Measurements from ENCODE around the gene TPD52L1.

TPD52L1 gene

GRCh38 chr6:125153391-125154117, at the start of gene TPD52L1:
Gene TPD52L1 (plus strand): TSS chr6:125153773. CDS start chr6:125153952, 179 bp downstream.
- H3K4me3 ChIP-seq (ENCODE audit: low read depth in 1 of 2, low read length in 2 of 2): peak within 1 kb of the TSS; percentile 80 to 87
- H3K4me1 ChIP-seq (ENCODE audit: control insufficient read depth in 1 of 2, insufficient read depth in 2 of 2, low read length in 2 of 2): peaks cover 0 to 3% of the 10 kb centered on the region in 2 donors
- peak within 1 kb of the TSS; percentile 24 for H3K27ac ChIP-seq (ENCODE audit: low read depth, low read length)

GRCh38 chr6:125104425-125104824, 49.1 kb upstream of the TPD52L1 start:
- Histone ChIP-seq H3K36me3 (ENCODE audit: control insufficient read depth in 1 of 2, insufficient read depth in 2 of 2, low read length in 2 of 2) (no peaks in the 10 kb centered on the region), H3K27ac (ENCODE audit: low read depth, low read length) (no peak overlapping the region), H3K4me3 (ENCODE audit: low read depth in 1 of 2, low read length in 2 of 2) (no peak overlapping the region), H3K27me3 (ENCODE audit: control insufficient read depth in 1 of 2, insufficient read depth in 2 of 2, low read length in 2 of 2) (no peaks in the 10 kb centered on the region), H3K4me1 (ENCODE audit: control insufficient read depth in 1 of 2, insufficient read depth in 2 of 2, low read length in 2 of 2) (peaks cover 0 to 6% of the 10 kb centered on the region in 2 donors), H3K9me3 (ENCODE audit: control insufficient read depth in 1 of 2, low read length in 2 of 2) (peaks cover 0 to 2% of the 10 kb centered on the region in 2 donors), H3K9ac (ENCODE audit: low read depth in 1 of 2, low read length in 2 of 2) (no peak overlapping the region)

More at GRCh38 chr6:125153391-125154117, at the start of gene TPD52L1:
- no peaks in the 10 kb centered on the region for H3K36me3 ChIP-seq (ENCODE audit: control insufficient read depth in 1 of 2, insufficient read depth in 2 of 2, low read length in 2 of 2)
- peaks cover 0 to 3% of the 10 kb centered on the region in 2 donors for H3K27me3 ChIP-seq (ENCODE audit: control insufficient read depth in 1 of 2, insufficient read depth in 2 of 2, low read length in 2 of 2)
- no peaks in the 10 kb centered on the region for H3K9me3 ChIP-seq (ENCODE audit: control insufficient read depth in 1 of 2, low read length in 2 of 2)
- H3K9ac ChIP-seq (ENCODE audit: low read depth in 1 of 2, low read length in 2 of 2): peak within 1 kb of the TSS; percentile 69 to 77

DNA sequence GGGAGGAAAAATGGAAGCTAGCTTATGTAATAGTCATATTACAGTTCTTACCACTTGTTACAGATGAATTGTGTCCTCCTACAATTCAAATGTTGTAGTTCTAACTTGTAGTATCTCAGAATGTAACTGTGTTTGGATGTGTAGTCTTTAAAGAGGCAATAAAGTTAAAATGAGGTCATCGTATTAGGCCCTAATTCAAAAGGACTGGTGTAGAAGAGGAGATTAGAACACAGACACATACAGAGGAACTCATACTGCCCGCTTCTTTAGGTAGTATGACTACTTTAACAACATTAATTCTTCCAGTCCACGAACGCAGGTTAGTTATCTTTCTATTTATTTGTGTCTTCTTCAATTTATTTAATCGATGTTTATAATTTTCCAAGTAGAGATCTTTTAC, 46.5 kb upstream of the TPD52L1 start:
- Histone ChIP-seq H3K4me1 (ENCODE audit: control insufficient read depth in 1 of 2, insufficient read depth in 2 of 2, low read length in 2 of 2) (no peaks in the 10 kb centered on the region), H3K27ac (ENCODE audit: low read depth, low read length) (no peak overlapping the region), H3K27me3 (ENCODE audit: control insufficient read depth in 1 of 2, insufficient read depth in 2 of 2, low read length in 2 of 2) (no peaks in the 10 kb centered on the region), H3K36me3 (ENCODE audit: control insufficient read depth in 1 of 2, insufficient read depth in 2 of 2, low read length in 2 of 2) (no peaks in the 10 kb centered on the region), H3K4me3 (ENCODE audit: low read depth in 1 of 2, low read length in 2 of 2) (no peak overlapping the region), H3K9ac (ENCODE audit: low read depth in 1 of 2, low read length in 2 of 2) (no peak overlapping the region), H3K9me3 (ENCODE audit: control insufficient read depth in 1 of 2, low read length in 2 of 2) (peaks cover 11 to 23% of the 10 kb centered on the region in 2 donors)

- no peaks in the 10 kb centered on the region for H3K4me1 ChIP-seq (ENCODE audit: control insufficient read depth in 1 of 2, insufficient read depth in 2 of 2, low read length in 2 of 2)
- no peaks in the 10 kb centered on the region for H3K27me3 ChIP-seq (ENCODE audit: control insufficient read depth in 1 of 2, insufficient read depth in 2 of 2, low read length in 2 of 2)
Observed at GRCh38 chr6:125107896-125108295, 45.7 kb upstream of the TPD52L1 start.

DNA sequence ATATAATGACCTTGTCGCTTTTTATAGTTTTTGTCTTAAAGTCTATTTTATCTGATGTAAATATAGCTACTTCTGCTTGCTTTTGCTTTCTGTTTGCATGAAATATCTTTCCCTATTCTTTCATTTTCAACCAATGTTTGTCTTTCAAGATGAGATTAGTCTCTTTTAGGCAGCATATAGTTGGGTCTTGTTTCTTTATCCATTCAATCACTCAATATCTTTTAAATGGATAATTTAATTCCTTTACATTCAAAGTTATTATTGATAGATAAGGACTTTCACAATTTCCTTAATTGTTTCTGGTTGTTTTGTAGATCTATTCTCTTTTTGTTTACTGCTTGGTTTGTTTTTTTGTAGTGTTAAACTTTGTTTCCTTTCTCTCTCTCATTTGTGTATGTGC, 43.5 kb upstream of the TPD52L1 start:
- Histone ChIP-seq H3K4me3 (ENCODE audit: low read depth in 1 of 2, low read length in 2 of 2) (no peak overlapping the region), H3K36me3 (ENCODE audit: control insufficient read depth in 1 of 2, insufficient read depth in 2 of 2, low read length in 2 of 2) (no peaks in the 10 kb centered on the region), H3K9me3 (ENCODE audit: control insufficient read depth in 1 of 2, low read length in 2 of 2) (peaks cover 13 to 24% of the 10 kb centered on the region in 2 donors), H3K9ac (ENCODE audit: low read depth in 1 of 2, low read length in 2 of 2) (no peak overlapping the region), H3K27me3 (ENCODE audit: control insufficient read depth in 1 of 2, insufficient read depth in 2 of 2, low read length in 2 of 2) (no peaks in the 10 kb centered on the region), H3K4me1 (ENCODE audit: control insufficient read depth in 1 of 2, insufficient read depth in 2 of 2, low read length in 2 of 2) (no peaks in the 10 kb centered on the region), H3K27ac (ENCODE audit: low read depth, low read length) (no peak overlapping the region)

More at GRCh38 chr6:125107896-125108295, 45.7 kb upstream of the TPD52L1 start:
- no peaks in the 10 kb centered on the region for H3K36me3 ChIP-seq (ENCODE audit: control insufficient read depth in 1 of 2, insufficient read depth in 2 of 2, low read length in 2 of 2)
- no peak overlapping the region for H3K27ac ChIP-seq (ENCODE audit: low read depth, low read length)
- H3K9me3 ChIP-seq (ENCODE audit: control insufficient read depth in 1 of 2, low read length in 2 of 2): peaks cover 13 to 24% of the 10 kb centered on the region in 2 donors
- no peak overlapping the region for H3K9ac ChIP-seq (ENCODE audit: low read depth in 1 of 2, low read length in 2 of 2)
- H3K4me3 ChIP-seq (ENCODE audit: low read depth in 1 of 2, low read length in 2 of 2): no peak overlapping the region

- Histone ChIP-seq H3K9me3 (ENCODE audit: control insufficient read depth in 1 of 2, low read length in 2 of 2) (peaks cover 13 to 24% of the 10 kb centered on the region in 2 donors), H3K9ac (ENCODE audit: low read depth in 1 of 2, low read length in 2 of 2) (no peak overlapping the region), H3K4me3 (ENCODE audit: low read depth in 1 of 2, low read length in 2 of 2) (no peak overlapping the region)
Observed at GRCh38 chr6:125111219-125111983, 42.2 kb upstream of the TPD52L1 start.

DNA sequence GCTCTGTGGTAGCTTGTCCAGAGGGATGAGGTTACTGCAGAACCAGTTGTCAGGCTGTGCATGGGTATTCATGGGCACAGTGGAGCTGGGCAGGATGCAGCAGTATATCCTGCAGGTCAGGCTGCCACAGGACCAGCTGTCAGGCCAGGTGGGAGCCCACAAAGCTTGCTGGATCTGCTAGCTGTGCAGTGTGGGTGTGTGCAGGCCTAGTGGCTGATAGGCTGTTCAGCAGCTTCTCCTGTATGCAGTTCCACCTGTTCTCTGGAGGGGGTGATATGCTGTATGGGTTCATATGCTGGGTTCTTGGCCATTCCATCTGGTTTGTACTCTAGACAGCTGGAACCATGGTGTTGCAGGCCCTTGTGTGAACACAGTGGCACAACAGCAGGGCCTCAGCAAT, 40.6 kb upstream of the TPD52L1 start:
- H3K27ac ChIP-seq (ENCODE audit: low read depth, low read length): no peak overlapping the region
- H3K36me3 ChIP-seq (ENCODE audit: control insufficient read depth in 1 of 2, insufficient read depth in 2 of 2, low read length in 2 of 2): no peaks in the 10 kb centered on the region
- H3K4me1 ChIP-seq (ENCODE audit: control insufficient read depth in 1 of 2, insufficient read depth in 2 of 2, low read length in 2 of 2): no peaks in the 10 kb centered on the region
- no peak overlapping the region for H3K4me3 ChIP-seq (ENCODE audit: low read depth in 1 of 2, low read length in 2 of 2)
- peaks cover 13 to 24% of the 10 kb centered on the region in 2 donors for H3K9me3 ChIP-seq (ENCODE audit: control insufficient read depth in 1 of 2, low read length in 2 of 2)
- no peak overlapping the region for H3K9ac ChIP-seq (ENCODE audit: low read depth in 1 of 2, low read length in 2 of 2)
- no peaks in the 10 kb centered on the region for H3K27me3 ChIP-seq (ENCODE audit: control insufficient read depth in 1 of 2, insufficient read depth in 2 of 2, low read length in 2 of 2)

More at GRCh38 chr6:125111219-125111983, 42.2 kb upstream of the TPD52L1 start:
- Histone ChIP-seq H3K27ac (ENCODE audit: low read depth, low read length) (no peak overlapping the region), H3K36me3 (ENCODE audit: control insufficient read depth in 1 of 2, insufficient read depth in 2 of 2, low read length in 2 of 2) (no peaks in the 10 kb centered on the region), H3K4me1 (ENCODE audit: control insufficient read depth in 1 of 2, insufficient read depth in 2 of 2, low read length in 2 of 2) (no peaks in the 10 kb centered on the region), H3K27me3 (ENCODE audit: control insufficient read depth in 1 of 2, insufficient read depth in 2 of 2, low read length in 2 of 2) (no peaks in the 10 kb centered on the region)

- Histone ChIP-seq H3K27ac (ENCODE audit: low read depth, low read length) (no peak overlapping the region), H3K4me3 (ENCODE audit: low read depth in 1 of 2, low read length in 2 of 2) (no peak overlapping the region), H3K4me1 (ENCODE audit: control insufficient read depth in 1 of 2, insufficient read depth in 2 of 2, low read length in 2 of 2) (no peaks in the 10 kb centered on the region), H3K9ac (ENCODE audit: low read depth in 1 of 2, low read length in 2 of 2) (no peak overlapping the region), H3K27me3 (ENCODE audit: control insufficient read depth in 1 of 2, insufficient read depth in 2 of 2, low read length in 2 of 2) (no peaks in the 10 kb centered on the region), H3K36me3 (ENCODE audit: control insufficient read depth in 1 of 2, insufficient read depth in 2 of 2, low read length in 2 of 2) (no peaks in the 10 kb centered on the region), H3K9me3 (ENCODE audit: control insufficient read depth in 1 of 2, low read length in 2 of 2) (peaks cover 11 to 24% of the 10 kb centered on the region in 2 donors)
Observed at GRCh38 chr6:125114248-125114858, 39.2 kb upstream of the TPD52L1 start.

DNA sequence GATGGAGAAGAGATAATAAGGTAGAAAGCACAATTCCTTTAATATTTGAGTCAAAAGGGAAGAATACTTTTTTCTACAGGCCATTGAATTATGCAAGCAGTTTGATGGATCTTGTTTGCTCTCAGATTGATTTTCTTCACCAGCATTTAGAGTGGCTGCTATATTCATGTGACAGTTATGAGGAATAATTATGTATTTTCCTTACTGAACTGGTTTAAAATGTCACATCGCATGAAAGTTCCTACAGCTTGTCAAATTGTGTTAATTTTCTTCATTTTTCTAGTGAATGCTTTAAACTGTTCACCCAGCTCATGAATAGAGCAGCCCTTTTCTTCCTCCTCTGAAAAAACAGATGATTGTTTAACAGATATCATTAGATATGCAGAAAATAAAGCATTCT, 37.4 kb upstream of the TPD52L1 start:
- H3K36me3 ChIP-seq (ENCODE audit: control insufficient read depth in 1 of 2, insufficient read depth in 2 of 2, low read length in 2 of 2): no peaks in the 10 kb centered on the region
- H3K4me1 ChIP-seq (ENCODE audit: control insufficient read depth in 1 of 2, insufficient read depth in 2 of 2, low read length in 2 of 2): no peaks in the 10 kb centered on the region
- H3K27ac ChIP-seq (ENCODE audit: low read depth, low read length): no peak overlapping the region
- peaks cover 6 to 10% of the 10 kb centered on the region in 2 donors for H3K9me3 ChIP-seq (ENCODE audit: control insufficient read depth in 1 of 2, low read length in 2 of 2)
- no peak overlapping the region for H3K4me3 ChIP-seq (ENCODE audit: low read depth in 1 of 2, low read length in 2 of 2)
- H3K9ac ChIP-seq (ENCODE audit: low read depth in 1 of 2, low read length in 2 of 2): no peak overlapping the region
- H3K27me3 ChIP-seq (ENCODE audit: control insufficient read depth in 1 of 2, insufficient read depth in 2 of 2, low read length in 2 of 2): no peaks in the 10 kb centered on the region

- no peak overlapping the region for H3K9ac ChIP-seq (ENCODE audit: low read depth in 1 of 2, low read length in 2 of 2)
Observed at GRCh38 chr6:125116710-125117109, 36.9 kb upstream of the TPD52L1 start.

More at GRCh38 chr6:125116710-125117109, 36.9 kb upstream of the TPD52L1 start:
- Histone ChIP-seq H3K36me3 (ENCODE audit: control insufficient read depth in 1 of 2, insufficient read depth in 2 of 2, low read length in 2 of 2) (no peaks in the 10 kb centered on the region), H3K9me3 (ENCODE audit: control insufficient read depth in 1 of 2, low read length in 2 of 2) (peaks cover 2 to 4% of the 10 kb centered on the region in 2 donors), H3K27ac (ENCODE audit: low read depth, low read length) (no peak overlapping the region), H3K4me3 (ENCODE audit: low read depth in 1 of 2, low read length in 2 of 2) (no peak overlapping the region), H3K4me1 (ENCODE audit: control insufficient read depth in 1 of 2, insufficient read depth in 2 of 2, low read length in 2 of 2) (no peaks in the 10 kb centered on the region), H3K27me3 (ENCODE audit: control insufficient read depth in 1 of 2, insufficient read depth in 2 of 2, low read length in 2 of 2) (no peaks in the 10 kb centered on the region)

Data from duodenal mucosa (tissue), 2 donors.